Measurements from ENCODE around the gene NGLY1.
A peak's percentile ranks its signal among the peaks of the same experiment; 100 is the strongest.

Gene NGLY1, protein sequence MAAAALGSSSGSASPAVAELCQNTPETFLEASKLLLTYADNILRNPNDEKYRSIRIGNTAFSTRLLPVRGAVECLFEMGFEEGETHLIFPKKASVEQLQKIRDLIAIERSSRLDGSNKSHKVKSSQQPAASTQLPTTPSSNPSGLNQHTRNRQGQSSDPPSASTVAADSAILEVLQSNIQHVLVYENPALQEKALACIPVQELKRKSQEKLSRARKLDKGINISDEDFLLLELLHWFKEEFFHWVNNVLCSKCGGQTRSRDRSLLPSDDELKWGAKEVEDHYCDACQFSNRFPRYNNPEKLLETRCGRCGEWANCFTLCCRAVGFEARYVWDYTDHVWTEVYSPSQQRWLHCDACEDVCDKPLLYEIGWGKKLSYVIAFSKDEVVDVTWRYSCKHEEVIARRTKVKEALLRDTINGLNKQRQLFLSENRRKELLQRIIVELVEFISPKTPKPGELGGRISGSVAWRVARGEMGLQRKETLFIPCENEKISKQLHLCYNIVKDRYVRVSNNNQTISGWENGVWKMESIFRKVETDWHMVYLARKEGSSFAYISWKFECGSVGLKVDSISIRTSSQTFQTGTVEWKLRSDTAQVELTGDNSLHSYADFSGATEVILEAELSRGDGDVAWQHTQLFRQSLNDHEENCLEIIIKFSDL

GRCh38 chr3:25782938-25783660, at the start of gene NGLY1:
Gene NGLY1, minus strand, starts transcription at chr3:25783443. Its CDS starts 53 bp downstream, at chr3:25783390.
- Mint-ChIP-seq H3K27me3 (ENCODE audit: low read depth, poor library complexity) (no peaks in the 10 kb centered on the region), H3K4me1 (peaks cover 29% of the 10 kb centered on the region), H3K4me3 (peak within 1 kb of the TSS; percentile 87), H3K9me3 (no peaks in the 10 kb centered on the region), H3K27ac (no peak within 1 kb of the TSS), H3K36me3 (ENCODE audit: low read depth) (peaks cover 12% of the 10 kb centered on the region)
- peak; percentile 89 for DNase-seq
- TF ChIP-seq, protein P1, sequence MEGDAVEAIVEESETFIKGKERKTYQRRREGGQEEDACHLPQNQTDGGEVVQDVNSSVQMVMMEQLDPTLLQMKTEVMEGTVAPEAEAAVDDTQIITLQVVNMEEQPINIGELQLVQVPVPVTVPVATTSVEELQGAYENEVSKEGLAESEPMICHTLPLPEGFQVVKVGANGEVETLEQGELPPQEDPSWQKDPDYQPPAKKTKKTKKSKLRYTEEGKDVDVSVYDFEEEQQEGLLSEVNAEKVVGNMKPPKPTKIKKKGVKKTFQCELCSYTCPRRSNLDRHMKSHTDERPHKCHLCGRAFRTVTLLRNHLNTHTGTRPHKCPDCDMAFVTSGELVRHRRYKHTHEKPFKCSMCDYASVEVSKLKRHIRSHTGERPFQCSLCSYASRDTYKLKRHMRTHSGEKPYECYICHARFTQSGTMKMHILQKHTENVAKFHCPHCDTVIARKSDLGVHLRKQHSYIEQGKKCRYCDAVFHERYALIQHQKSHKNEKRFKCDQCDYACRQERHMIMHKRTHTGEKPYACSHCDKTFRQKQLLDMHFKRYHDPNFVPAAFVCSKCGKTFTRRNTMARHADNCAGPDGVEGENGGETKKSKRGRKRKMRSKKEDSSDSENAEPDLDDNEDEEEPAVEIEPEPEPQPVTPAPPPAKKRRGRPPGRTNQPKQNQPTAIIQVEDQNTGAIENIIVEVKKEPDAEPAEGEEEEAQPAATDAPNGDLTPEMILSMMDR (IDR thresholded peaks at IDR 0.05) = no peak

DNA sequence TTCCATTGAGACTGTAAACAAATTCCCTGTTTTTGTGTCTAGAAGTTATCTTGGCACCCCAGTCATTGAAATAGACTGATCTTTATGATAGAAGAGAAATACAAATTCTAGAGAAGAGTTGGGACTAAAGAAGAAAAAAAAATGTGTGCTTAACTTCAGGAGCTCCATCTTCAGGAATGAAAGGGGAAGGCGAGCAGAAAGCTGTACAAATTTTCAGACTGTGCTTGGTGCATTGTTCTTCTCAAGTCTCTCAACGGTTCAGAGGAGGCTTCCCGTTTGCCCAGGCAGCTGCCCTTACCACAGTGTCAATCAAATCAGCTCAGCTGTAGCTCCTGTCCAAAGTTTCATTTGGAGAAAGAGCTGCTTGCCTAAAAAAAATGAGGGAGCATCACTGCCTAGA, 48.3 kb upstream of the NGLY1 start:
- H3K9me3 Mint-ChIP-seq = peaks cover 4% of the 10 kb centered on the region
- no peaks in the 10 kb centered on the region for H3K36me3 Mint-ChIP-seq (ENCODE audit: low read depth)
- H3K4me3 Mint-ChIP-seq = no peak overlapping the region
- no peaks in the 10 kb centered on the region for H3K4me1 Mint-ChIP-seq
- H3K27ac Mint-ChIP-seq = no peak overlapping the region
- no peak for DNase-seq
- TF ChIP-seq, protein P1 (IDR thresholded peaks at IDR 0.05) = peak; percentile 15
- H3K27me3 Mint-ChIP-seq (ENCODE audit: low read depth, poor library complexity) = no peaks in the 10 kb centered on the region

GRCh38 chr3:25830373-25831280, 47.4 kb upstream of the NGLY1 start:
- H3K4me1 Mint-ChIP-seq = no peaks in the 10 kb centered on the region
- peaks cover 4% of the 10 kb centered on the region for H3K9me3 Mint-ChIP-seq
- no peaks in the 10 kb centered on the region for H3K27me3 Mint-ChIP-seq (ENCODE audit: low read depth, poor library complexity)
- H3K36me3 Mint-ChIP-seq (ENCODE audit: low read depth) = no peaks in the 10 kb centered on the region
- no peak overlapping the region for H3K27ac Mint-ChIP-seq
- TF ChIP-seq, protein P1 (IDR thresholded peaks at IDR 0.05) = no peak
- DNase-seq = no peak
- H3K4me3 Mint-ChIP-seq = no peak overlapping the region

DNA sequence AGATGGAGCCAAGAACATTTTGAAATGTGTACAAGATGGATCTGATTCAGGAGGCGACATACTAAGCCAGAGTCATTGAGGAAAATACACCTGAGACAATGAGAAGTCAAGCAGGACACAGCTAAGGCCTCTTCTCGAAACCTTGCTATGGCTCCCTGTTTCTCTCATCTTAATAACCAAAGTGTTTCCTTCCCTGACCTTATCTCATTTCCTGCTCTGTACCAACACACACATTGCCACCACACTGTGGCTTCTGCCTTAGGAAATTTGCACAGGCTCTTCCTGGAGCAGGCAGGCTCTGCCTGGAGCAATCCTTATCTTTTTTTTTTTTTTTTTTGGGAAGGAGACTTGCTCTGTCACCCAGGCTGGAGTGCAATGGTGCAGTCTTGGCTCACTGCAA, 43.3 kb upstream of the NGLY1 start:
- no peaks in the 10 kb centered on the region for H3K36me3 Mint-ChIP-seq (ENCODE audit: low read depth)
- H3K4me1 Mint-ChIP-seq = peaks cover 4% of the 10 kb centered on the region
- no peak overlapping the region for H3K27ac Mint-ChIP-seq
- no peak overlapping the region for H3K4me3 Mint-ChIP-seq
- TF ChIP-seq, protein P1 (IDR thresholded peaks at IDR 0.05) = no peak
- DNase-seq = no peak
- H3K9me3 Mint-ChIP-seq = peaks cover 7% of the 10 kb centered on the region
- H3K27me3 Mint-ChIP-seq (ENCODE audit: low read depth, poor library complexity) = no peaks in the 10 kb centered on the region

- Mint-ChIP-seq H3K4me1 (peaks cover 4% of the 10 kb centered on the region), H3K36me3 (ENCODE audit: low read depth) (no peaks in the 10 kb centered on the region), H3K4me3 (no peak overlapping the region), H3K9me3 (peaks cover 3% of the 10 kb centered on the region), H3K27ac (no peak overlapping the region), H3K27me3 (ENCODE audit: low read depth, poor library complexity) (no peaks in the 10 kb centered on the region)
- TF ChIP-seq, protein P1 (IDR thresholded peaks at IDR 0.05) = no peak
- DNase-seq = no peak
These were observed 40.1 kb upstream of the NGLY1 start for GRCh38 chr3:25823314-25823713.
